Activated CD4-positive, alpha-beta T cell treated with anti-CD3 and anti-CD28 coated beads, Interleukin-2, amount 50 U/mL, for 4 hours (primary cell): ENCODE results near the gene TANGO6.
A peak's percentile ranks its signal among the peaks of the same experiment; 100 is the strongest.
"Not testable (repeated sequence)": the region's sequence is repeated elsewhere in the genome, so short reads cannot be mapped to it uniquely, and the experiment has no call there.

Experiments used
- DNase-seq, 2 experiments: peaks; one replicate each; pipeline ENCODE4 v3.0.0-alpha.2; 2020

Gene TANGO6

DNA sequence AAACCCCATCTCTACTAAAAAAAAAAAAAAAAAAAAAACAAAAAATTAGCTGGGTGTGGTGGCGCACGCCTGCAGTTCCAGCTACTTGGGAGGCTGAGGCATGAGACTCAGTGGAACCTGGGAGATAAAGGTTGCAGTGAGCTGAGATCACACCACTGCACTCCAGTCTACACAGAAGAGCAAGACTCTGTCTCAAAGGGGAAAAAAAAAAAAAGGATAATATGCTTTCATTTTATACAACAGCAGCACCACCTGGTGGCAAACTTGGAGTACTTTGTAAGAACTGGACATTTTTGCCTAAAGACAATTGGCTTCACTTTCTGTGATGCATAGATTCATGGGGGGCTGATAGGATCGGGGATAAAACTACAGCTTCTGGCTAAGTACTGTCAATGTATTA lies 280.6 kb downstream of the TANGO6 start:
- DNase-seq = peak; percentile 60 to 63

DNA sequence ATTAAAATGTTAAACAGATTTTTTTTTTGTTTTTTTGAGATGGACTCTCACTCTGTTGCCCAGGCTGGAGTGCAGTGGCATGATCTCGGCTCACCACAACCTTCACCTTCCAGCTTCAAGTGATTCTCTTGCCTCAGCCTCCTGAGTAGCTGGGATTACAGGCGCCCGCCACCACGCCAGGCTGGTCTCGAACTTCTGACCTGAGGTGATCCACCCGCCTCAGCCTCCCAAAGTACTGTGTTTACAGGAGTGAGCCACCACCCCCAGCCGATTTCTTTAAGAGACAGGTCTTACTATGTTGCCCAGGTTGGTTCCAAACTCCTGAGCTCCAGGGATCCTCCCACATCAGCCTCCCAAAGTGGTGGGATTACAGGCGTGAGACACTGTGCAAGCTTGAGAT lies 281.1 kb downstream of the TANGO6 start:
- DNase-seq = not testable (repeated sequence)

DNA sequence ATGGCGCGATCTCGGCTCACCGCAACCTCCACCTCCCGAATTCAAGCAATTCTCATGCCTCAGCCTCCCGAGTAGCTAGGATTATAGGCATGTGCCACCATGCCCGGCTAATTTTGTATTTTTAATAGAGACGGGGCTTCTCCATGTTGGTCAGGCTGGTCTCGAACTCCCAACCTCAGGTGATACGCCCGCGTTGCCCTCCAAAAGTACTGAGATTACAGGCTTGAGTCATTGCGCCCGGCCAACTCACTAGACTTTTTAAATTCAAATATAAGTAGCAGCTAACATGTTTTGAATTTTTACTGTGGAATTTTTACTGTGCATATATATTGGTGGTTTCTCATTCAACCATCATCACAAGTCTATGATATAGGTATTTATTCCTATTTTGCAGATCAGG lies 281.6 kb downstream of the TANGO6 start:
- not testable (repeated sequence) for DNase-seq

- no peak for DNase-seq
These were observed 282.9 kb downstream of the TANGO6 start for GRCh38 chr16:69126221-69126620.

- not testable (repeated sequence) for DNase-seq
These were observed 283.5 kb downstream of the TANGO6 start for GRCh38 chr16:69126801-69127200.

GRCh38 chr16:69127966-69128510 lies 284.7 kb downstream of the TANGO6 start:
- DNase-seq = no peak

DNA sequence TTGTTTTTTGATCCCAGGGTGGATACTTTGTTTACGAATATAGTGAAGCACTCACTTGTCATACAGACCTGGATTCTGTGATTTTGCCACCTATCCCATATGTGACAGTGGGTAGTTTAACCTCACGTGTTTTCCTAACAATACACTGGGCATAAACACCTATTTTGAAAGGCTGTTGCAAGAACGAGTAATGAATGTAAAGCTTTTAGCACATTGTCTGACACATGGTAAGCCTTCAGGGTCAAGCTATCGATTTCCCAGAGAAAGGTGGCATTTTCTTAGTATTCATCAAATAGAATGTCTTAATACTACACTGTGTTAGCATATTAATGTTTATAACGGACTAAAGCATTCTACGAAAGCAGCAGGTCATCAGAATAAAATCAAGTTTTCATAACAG lies 287.1 kb downstream of the TANGO6 start:
- no peak for DNase-seq

DNA sequence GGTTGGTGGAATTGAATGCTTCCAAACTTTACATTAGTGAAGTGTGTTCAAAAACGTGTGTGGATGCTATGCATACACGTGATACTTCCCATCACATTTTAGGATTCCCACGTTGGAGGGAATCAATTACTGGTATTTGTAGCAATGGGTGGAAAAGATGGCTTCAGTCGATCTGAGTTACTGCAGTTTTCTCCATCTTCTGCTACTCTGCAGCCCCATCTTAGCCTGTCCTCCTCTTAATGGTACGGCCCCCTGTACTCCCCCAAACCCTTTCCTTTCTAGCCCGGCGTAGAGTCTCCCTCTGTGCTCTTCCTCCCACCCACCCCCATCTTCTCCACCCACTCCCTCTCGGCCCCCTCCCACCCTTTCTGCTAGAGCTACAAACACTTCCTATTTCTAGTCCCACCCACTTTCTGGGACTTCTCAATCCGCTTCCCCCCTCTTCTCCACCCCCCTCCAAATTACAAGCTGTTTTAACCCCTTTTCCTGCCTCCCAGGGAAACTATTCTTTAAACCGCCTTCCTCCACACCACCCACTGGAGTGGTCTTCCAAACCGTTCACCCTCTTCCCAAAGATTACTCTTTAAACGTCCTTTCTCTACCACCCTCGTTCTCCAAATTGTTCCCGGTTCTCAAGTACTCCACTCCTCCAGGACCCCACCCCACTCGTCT lies 288.0 kb downstream of the TANGO6 start:
- no peak for DNase-seq

DNA sequence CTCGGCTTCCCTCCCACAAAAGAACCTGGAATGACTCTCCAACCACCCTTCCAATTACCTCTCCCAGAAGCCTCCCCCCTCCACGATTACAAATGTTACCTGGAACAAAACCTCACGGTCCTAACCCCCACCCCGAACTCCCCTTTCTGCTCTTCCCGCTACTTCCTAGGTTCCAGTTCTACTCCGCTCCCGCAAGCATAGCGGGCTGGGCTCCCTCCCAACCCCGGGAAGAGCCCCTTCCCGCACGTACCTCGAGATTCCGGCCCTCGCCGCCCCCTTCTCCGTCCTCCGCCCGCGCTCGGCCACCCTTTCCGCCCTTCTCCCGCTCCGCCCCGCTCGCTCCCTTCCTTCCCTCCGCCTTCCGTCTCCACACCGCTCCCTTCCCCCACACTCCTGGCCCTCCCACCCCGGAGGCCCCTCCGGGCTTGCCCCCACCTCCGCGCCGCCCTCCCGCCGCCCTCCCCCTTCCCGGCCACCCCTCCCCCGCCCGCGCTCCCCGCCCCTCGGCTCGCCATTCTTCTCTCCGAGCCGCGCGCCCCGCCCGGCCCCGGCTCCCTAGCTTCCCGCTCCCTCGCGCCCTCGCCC lies 288.6 kb downstream of the TANGO6 start:
- DNase-seq = peak; percentile 71 to 77

DNA sequence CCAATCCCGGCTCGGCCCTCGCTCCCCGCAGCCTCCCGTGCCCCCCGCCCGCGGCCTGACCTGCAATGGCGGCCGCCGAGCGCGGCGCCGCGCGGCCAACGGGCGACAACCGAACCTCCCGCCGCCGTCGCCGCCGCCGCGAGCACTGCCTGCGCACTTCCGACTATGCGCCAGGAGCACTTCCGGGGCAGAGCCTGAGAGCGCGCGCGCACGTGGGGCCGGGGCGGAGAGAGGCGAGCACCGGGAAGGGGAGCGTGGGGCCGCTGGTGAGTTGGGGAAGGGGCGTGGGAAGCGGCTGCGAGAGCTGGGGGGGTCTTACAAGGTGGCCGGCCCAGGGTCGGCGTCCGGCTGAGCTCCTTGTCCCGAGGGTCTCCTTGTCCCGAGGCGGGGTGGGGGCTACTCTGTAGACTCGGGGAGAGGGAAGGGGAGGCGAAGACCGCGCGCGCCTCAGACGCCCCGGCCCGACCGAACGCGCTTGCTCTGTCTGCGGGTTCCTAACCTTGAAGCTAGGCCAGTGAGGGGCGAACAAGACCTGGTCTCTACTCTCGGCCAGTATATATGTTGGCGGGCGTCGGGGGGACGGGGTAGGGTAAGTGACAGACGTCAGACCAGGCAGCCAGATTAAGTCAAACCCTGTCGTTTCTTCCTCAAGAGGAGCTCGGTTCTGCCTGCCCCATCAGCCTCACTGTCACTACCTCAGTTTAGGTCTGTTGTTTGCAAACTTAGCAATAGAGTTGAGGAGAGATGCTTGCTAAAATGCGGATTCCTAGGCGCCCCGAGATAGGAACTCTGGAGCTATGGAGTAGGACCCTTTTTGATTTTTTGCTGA lies 289.3 kb downstream of the TANGO6 start, which contains the start of the genes CHTF8 and UTP4:
CHTF8 (minus strand) TSS at position 165 of the 829 bp plus-strand sequence. CDS start 11,130 bp downstream, outside the sequence.
UTP4 (plus strand) TSS at position 226 of the 829 bp plus-strand sequence. CDS start 811 bp downstream, outside the sequence.
- peak; percentile 82 to 86 for DNase-seq

DNA sequence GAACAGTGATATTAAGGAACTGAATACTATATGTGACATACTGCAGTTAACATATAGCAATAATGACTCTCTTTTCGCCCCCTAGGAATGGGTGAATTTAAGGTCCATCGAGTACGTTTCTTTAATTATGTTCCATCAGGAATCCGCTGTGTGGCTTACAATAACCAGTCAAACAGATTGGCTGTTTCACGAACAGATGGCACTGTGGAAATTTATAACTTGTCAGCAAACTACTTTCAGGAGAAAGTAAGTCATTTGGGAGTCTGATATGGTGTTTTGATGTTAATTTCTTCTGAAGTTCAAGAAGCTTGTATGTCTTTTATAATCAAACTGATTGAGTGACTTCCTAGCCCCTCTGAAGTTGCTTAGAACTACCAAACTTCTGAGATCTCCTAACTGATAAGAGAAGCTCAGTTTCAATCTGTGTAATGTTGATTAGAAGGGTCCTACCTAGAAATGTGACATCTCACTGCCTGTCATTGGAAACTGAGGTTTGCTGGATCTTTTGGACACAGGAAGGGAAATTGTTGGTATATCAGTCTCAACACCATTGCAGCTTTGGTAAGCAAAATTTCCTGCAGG lies 290.1 kb downstream of the TANGO6 start:
- no peak for DNase-seq
